WERI-Rb-1 (cell line): ENCODE measurements around the gene FAM3B.

Experiments
- DNase-seq: peaks from one replicate; pipeline ENCODE4 v3.0.0-alpha.2; 2020
- H3K27ac ChIP-seq: fragments of 250-450 bp; sonication (Bioruptor Pico); 2 replicates; pipeline ENCODE4 v1.5.1; 2020; ENCODE audit warnings: mild to moderate bottlenecking, moderate library complexity
- H3K27me3 ChIP-seq: fragments of 250-450 bp; sonication (Bioruptor Pico); 2 replicates; pipeline ENCODE4 v1.5.1; 2021; ENCODE audit warnings: mild to moderate bottlenecking, low read depth, moderate library complexity; ENCODE audit not compliant: insufficient read depth, severe bottlenecking
- H3K36me3 ChIP-seq: fragments of 250-450 bp; sonication (Bioruptor Pico); 2 replicates; pipeline ENCODE4 v1.5.1; 2020; ENCODE audit warnings: mild to moderate bottlenecking, moderate library complexity
- H3K4me3 ChIP-seq: 2 replicates; pipeline ENCODE4 v1.5.1; 2011; ENCODE audit warnings: low read depth, mild to moderate bottlenecking, control low read depth, low read length
- H3K9me3 ChIP-seq: fragments of 250-450 bp; sonication (Bioruptor Pico); 2 replicates; pipeline ENCODE4 v1.5.1; 2021; ENCODE audit warnings: mild to moderate bottlenecking, moderate library complexity; ENCODE audit not compliant: severe bottlenecking
- TF ChIP-seq, protein P1 (sequence below): IDR thresholded peaks from 2 replicates; pipeline ENCODE4 v1.5.1; 2011; ENCODE audit warnings: low read depth, mild to moderate bottlenecking, control low read depth, inconsistent platforms, low read length

The FAM3B gene

DNA sequence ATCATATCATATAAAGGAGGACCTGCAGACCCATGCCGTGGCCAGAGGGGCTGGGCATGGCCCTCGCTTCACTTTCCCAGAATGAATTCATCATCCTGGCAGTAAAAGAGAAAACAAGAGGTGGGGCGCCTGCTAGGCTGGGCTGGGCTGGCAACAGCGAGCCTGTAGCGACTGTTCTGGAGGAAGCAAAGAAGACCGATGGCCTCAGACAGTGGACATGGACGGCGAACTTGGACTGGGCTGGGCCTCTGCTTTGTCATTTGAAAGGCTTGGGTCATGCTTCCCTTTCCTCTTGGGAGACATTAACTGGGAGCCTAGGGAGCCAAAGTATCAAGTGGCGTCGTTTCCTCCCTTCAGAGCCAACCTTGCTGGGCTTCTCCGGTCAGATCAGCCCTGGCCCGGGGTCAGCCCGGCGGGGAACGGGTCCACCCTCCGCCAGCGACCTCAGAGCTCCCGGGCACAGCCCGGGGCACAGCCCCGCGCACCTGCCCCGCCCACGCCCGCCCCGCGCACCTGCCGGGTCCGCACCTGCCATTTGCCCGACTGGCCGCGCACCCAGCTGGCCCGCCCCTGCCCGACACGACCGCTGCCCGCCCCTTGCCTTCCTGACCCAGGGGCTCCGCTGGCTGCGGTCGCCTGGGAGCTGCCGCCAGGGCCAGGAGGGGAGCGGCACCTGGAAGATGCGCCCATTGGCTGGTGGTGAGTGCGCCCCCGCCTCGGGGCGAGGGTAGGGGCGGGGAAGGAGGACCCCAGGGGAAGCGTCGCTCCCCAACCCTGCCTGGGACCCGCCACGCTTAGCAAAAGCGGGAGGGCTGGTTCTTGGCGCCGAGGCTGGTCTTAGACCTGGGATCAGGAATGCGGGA lies at the start of gene FAM3B:
FAM3B (plus strand) TSS at position 602 of the 863 bp plus-strand sequence; CDS start at position 681, 79 bp downstream.
- Histone ChIP-seq H3K4me3 (no peak within 1 kb of the TSS), H3K9me3 (no peaks in the 10 kb centered on the region), H3K27me3 (no peaks in the 10 kb centered on the region), H3K36me3 (no peaks in the 10 kb centered on the region), H3K27ac (no peak within 1 kb of the TSS)
- DNase-seq: no peak
- TF ChIP-seq, protein P1, sequence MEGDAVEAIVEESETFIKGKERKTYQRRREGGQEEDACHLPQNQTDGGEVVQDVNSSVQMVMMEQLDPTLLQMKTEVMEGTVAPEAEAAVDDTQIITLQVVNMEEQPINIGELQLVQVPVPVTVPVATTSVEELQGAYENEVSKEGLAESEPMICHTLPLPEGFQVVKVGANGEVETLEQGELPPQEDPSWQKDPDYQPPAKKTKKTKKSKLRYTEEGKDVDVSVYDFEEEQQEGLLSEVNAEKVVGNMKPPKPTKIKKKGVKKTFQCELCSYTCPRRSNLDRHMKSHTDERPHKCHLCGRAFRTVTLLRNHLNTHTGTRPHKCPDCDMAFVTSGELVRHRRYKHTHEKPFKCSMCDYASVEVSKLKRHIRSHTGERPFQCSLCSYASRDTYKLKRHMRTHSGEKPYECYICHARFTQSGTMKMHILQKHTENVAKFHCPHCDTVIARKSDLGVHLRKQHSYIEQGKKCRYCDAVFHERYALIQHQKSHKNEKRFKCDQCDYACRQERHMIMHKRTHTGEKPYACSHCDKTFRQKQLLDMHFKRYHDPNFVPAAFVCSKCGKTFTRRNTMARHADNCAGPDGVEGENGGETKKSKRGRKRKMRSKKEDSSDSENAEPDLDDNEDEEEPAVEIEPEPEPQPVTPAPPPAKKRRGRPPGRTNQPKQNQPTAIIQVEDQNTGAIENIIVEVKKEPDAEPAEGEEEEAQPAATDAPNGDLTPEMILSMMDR: no peak

DNA sequence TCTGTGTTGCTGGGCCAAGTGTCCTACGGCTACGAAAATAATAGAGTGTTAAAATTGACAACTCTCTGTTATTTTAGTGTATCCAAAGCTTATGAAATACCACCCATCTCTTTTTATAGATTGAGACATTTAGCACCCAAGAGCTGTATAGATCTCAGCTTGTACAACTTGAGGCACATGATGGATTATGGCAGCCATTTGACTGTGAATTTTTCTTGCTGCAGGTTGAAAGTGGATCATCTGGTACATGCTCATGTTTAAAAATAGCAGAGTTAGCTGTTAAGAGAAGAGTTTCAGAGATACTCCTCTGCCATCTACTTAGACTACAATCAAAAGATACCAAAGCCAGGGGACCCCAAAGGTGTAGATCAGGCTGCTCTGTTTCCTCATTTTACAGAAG lies 49.3 kb upstream of the FAM3B start:
- Histone ChIP-seq H3K27ac (no peak overlapping the region), H3K9me3 (no peaks in the 10 kb centered on the region), H3K36me3 (no peaks in the 10 kb centered on the region), H3K4me3 (no peak overlapping the region), H3K27me3 (no peaks in the 10 kb centered on the region)
- TF ChIP-seq, protein P1: no peak
- DNase-seq: no peak

DNA sequence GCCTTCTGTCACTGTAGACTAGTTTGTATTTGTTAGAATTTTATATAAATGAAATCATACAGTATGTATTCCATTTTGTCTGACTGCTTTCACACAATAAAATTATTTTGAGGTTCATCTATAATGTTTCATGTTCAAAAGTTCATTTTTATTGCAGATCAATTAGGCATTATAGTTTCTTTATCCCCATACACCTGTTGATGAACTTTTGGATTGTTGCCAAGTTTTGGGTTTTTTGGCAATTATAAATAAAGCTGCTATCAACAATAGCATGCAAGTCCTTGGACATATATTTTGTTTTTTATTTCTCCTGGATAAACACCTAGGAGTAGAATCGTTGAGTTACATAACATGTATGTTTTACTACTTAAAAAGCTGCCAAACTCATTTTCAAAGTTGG lies 47.1 kb upstream of the FAM3B start:
- no peaks in the 10 kb centered on the region for H3K27me3 ChIP-seq
- peaks cover 10% of the 10 kb centered on the region for H3K9me3 ChIP-seq
- no peaks in the 10 kb centered on the region for H3K36me3 ChIP-seq
- no peak overlapping the region for H3K4me3 ChIP-seq
- DNase-seq: no peak
- TF ChIP-seq, protein P1: no peak
- H3K27ac ChIP-seq: no peak overlapping the region

GRCh38 chr21:41277196-41277595 lies 39.4 kb upstream of the FAM3B start:
- Histone ChIP-seq H3K9me3 (peaks cover 10% of the 10 kb centered on the region), H3K4me3 (no peak overlapping the region), H3K36me3 (no peaks in the 10 kb centered on the region), H3K27me3 (no peaks in the 10 kb centered on the region), H3K27ac (no peak overlapping the region)
- no peak for DNase-seq
- TF ChIP-seq, protein P1: no peak

DNA sequence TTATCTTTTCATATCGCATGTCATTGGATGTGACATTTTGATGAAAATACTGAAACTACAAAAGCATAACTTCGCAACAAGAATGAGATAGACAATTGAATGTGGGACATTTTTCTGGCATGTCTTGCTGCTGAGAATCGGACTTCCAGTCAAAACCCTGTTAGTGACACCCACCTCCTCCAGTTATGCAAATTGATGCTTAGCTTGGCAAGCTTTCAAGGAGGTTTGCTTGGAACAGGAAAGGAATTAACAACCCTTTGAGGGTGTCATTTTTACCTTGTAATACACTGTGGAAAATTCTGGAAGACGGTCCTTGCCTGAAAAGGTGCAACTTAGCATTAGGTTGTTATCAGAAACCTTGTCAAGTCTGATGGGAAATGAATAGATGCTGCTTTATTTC lies 38.8 kb upstream of the FAM3B start:
- peaks cover 6% of the 10 kb centered on the region for H3K9me3 ChIP-seq
- TF ChIP-seq, protein P1: no peak
- no peak for DNase-seq

More for the DNA sequence above, 38.8 kb upstream of the FAM3B start:
- no peak overlapping the region for H3K4me3 ChIP-seq
- peaks cover under 1% of the 10 kb centered on the region for H3K27me3 ChIP-seq
- H3K36me3 ChIP-seq: no peaks in the 10 kb centered on the region
- no peak overlapping the region for H3K27ac ChIP-seq
